Activated naive CD4-positive, alpha-beta T cell treated with anti-CD3 and anti-CD28 coated beads for 36 hours (primary cell): ENCODE results near the gene SH2D3A. TPM values are rescaled to one million over a fixed set of nuclear protein-coding genes. Genes with fewer than 3 reads are reported as not detected.

ENCODE experiments used
- CTCF ChIA-PET: fragments of 350-600 bp; sonication (Branson Sonifier 250); formaldehyde crosslinking; loops from one replicate; lab custom pipeline; 2021; ENCODE audit warnings: antibody characterized with exemption; lab: Charles Lee
- DNase-seq: peaks from one replicate; pipeline ENCODE4 v3.0.0-alpha.2; 2020
- H3K27ac Mint-ChIP-seq: one replicate; pipeline ENCODE4 v1.8.0; 2021; ENCODE audit warnings: mild to moderate bottlenecking, mixed read lengths
- H3K27me3 Mint-ChIP-seq: one replicate; pipeline ENCODE4 v1.8.0; 2021; ENCODE audit warnings: low read depth, mixed read lengths
- H3K36me3 Mint-ChIP-seq: one replicate; pipeline ENCODE4 v1.8.0; 2021; ENCODE audit warnings: low read depth, mixed read lengths
- H3K4me1 Mint-ChIP-seq: one replicate; pipeline ENCODE4 v1.8.0; 2021; ENCODE audit warnings: low read depth, mixed read lengths
- H3K4me3 Mint-ChIP-seq: one replicate; pipeline ENCODE4 v1.8.0; 2021; ENCODE audit warnings: mild to moderate bottlenecking, moderate library complexity, mixed read lengths
- H3K9me3 Mint-ChIP-seq: one replicate; pipeline ENCODE4 v1.8.0; 2021; ENCODE audit warnings: mixed read lengths
- intact Hi-C: fragments of 100-400 bp; cut with micrococcal nuclease; formaldehyde crosslinking; loops from one replicate; pipeline ENCODE4 v1.15.1; 2023
- total RNA-seq, 2 experiments: library from RNA; stranded (reverse); gene quantifications; one replicate each; pipeline ENCODE4 v1.2.3, GENCODE V29; 2021

Gene SH2D3A
- total RNA-seq, 2 experiments from 2014 or later: 23.2 to 24.9 TPM

DNA sequence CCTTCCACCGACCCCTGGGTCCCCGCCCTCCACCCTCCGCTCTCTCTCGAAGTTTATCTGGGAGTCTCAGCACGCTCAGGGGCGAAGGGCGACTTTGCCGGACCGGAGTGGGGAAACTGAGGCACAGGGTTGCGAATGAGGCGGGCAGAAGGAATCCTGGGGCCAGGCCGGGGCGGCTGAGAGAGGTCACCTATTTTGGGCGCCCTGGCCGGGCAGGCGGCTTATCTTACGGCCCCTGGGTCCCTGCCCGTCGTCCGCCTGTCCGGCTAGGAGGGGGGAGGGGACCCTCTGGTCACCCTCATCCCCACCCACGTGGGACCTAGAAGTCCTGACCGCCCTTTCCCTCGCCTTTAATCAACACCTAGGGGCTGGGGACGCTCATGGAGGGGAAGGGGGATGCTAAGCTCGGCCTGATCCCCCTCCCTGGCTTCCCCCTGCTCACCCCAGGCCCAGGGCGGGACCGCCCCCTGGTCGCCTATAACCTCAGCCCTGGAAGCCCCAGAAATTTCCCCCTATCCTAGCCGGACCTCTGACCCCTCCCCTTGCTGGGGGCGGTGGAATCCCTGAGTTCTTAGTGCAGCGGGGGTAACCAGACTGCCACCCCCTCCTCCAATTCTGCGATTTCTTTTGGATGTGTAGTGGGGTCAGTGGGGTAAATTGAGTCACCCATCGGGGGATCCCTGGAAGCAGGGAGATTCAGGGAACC is 27.2 kb downstream of the SH2D3A start:
- H3K27me3 Mint-ChIP-seq: no peaks in the 10 kb centered on the region
- peaks cover 23% of the 10 kb centered on the region for H3K36me3 Mint-ChIP-seq
- peaks cover 40% of the 10 kb centered on the region for H3K4me1 Mint-ChIP-seq
- H3K9me3 Mint-ChIP-seq: no peaks in the 10 kb centered on the region
- H3K27ac Mint-ChIP-seq: peak overlapping the region; percentile 74
- DNase-seq: peak; percentile 61
- CTCF ChIA-PET: no interaction called here
- intact Hi-C loops: loop anchor here (1.0 to 5.0 kb wide), 5 partner anchors 13 to 629 kb away; partner anchors contain the start of genes RFX2, TNFSF9 and VAV1
- peak overlapping the region; percentile 98 for H3K4me3 Mint-ChIP-seq

DNA sequence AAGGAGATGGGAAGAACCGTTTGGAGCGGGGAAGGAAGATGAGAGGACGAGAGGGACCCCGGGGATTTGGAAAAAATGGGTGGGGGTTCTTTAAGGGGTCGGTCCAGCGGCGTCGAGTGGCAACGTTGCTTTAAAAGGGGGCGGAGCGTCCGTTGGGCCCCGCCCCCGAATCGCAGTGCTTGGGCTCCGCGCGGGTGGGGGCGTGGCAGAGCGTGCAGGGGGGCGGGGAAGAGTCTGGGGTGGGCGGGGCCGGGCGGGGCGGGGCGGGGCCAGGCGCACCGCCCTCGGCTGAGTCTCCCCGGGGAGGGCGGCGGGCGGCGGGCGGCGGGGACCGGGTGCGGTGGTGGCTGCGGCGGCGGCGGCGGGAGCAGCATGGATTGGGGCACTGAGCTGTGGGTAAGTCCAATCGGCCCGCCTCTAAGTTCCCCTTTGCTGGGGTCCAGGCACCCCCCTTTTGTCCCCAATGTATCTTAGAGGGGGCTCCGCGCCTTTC is 27.8 kb downstream of the SH2D3A start, which contains the start of gene TRIP10:
TRIP10 (plus strand) TSS at position 291 of the 493 bp plus-strand sequence; CDS start at position 373, 82 bp downstream.
- CTCF ChIA-PET: interaction anchor here (2.3 kb wide), 1 partner anchor 124 kb away, joined by 46 read pairs; no protein-coding TSS in a partner anchor
- Mint-ChIP-seq H3K9me3 (no peaks in the 10 kb centered on the region), H3K4me3 (peak within 1 kb of the TSS; percentile 98), H3K36me3 (peaks cover 23% of the 10 kb centered on the region), H3K27ac (peak within 1 kb of the TSS; percentile 98), H3K27me3 (no peaks in the 10 kb centered on the region), H3K4me1 (peaks cover 40% of the 10 kb centered on the region)
- peak; percentile 82 for DNase-seq
- intact Hi-C loops: loop anchor here (1.0 to 5.0 kb wide), 5 partner anchors 14 to 629 kb away; partner anchors contain the start of genes RFX2, TNFSF9 and VAV1

DNA sequence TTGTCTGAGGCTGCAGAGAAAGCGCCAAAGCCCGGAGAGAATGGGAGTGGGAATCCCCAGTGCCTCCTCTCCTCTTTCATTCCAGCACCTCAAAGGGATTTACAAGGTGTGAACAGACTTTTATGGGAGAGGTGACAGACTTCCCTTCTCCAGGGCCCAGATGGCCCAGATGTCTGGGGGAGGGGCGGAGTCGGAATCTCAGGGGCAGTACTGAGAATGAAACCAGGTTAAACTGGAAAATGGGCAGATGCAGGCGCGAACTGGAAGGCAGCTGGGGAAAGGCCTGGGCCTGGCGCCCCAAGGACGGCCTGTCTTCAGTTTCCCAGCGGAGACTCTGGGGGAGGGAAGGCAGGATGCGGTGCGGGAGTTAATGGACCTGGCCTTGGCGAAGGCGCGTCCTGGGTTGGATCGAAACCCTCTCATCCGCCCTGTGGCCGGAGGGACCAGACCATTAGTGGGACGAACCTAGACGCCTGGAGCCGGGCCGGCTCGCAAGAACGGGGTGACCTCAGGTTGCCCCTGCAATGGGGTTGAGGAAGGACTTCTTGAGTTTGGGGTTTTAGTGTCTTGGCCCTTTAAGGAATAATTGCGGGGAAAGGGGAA is 28.3 kb downstream of the SH2D3A start:
- Mint-ChIP-seq H3K27ac (peak overlapping the region; percentile 98), H3K9me3 (no peaks in the 10 kb centered on the region), H3K4me3 (peak overlapping the region; percentile 98), H3K4me1 (peaks cover 40% of the 10 kb centered on the region), H3K27me3 (no peaks in the 10 kb centered on the region), H3K36me3 (peaks cover 18% of the 10 kb centered on the region)
- intact Hi-C loops: loop anchor here (1.0 to 5.0 kb wide), 8 partner anchors 14 to 628 kb away; partner anchors contain the start of genes RFX2, TNFSF9 and VAV1
- CTCF ChIA-PET: interaction anchor here (1.0 to 2.3 kb wide), 5 partner anchors 30 to 125 kb away, joined by 3 to 46 read pairs (median 4); partner anchors contain the start of genes SH2D3A, TNFSF14 and VAV1
- peak; percentile 54 for DNase-seq

DNA sequence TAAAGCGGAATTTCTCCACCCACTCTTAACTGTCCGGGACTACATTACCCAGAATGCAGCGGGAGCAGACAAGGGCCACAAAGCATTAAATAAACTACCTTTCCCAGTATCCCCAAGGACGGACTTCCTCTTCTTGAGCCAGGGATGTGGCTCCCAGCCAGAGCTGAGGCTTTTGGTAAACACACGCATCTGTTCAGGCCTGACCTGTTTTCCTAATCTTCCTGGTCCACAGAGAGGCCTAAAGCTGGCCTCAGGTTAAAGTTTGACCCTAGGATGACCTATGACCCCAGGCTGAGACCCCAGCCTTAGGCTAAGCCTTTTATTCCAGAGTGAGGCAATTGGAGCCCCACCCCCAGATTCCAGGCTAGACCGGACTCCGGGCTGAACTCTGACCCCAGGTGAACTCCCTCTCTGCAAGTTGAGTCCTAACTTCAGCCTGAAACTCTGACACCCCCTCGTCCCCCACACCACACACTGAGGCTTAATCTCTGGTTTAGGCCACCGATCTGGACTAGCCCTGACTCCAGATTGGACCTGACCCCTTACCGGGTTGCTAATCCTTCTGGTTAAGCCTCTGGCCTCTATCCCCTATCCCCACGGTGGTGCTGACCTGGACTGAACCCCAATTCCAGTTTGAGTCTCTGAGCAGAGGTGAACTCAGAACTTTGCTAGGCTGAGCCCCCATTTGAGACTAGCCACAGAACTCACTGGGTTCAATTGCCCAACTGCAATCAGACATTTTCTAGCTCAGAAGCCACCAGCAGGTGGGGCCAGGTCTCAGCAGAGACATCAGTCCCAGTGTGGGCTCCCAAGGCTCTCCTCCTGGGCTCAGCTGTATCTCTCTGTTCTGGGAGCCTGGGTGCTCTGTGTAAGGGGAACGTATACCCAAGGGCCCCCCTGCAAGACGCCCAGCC is 29.1 kb downstream of the SH2D3A start:
- Mint-ChIP-seq H3K27ac (peak overlapping the region; percentile 98), H3K36me3 (peaks cover 15% of the 10 kb centered on the region), H3K4me1 (peaks cover 40% of the 10 kb centered on the region), H3K27me3 (no peaks in the 10 kb centered on the region), H3K9me3 (no peaks in the 10 kb centered on the region), H3K4me3 (peak overlapping the region; percentile 98)
- peak; percentile 93 for DNase-seq
- intact Hi-C loops: loop anchor here (1.0 to 5.0 kb wide), 11 partner anchors 29 to 627 kb away; partner anchors contain the start of genes GTF2F1, RFX2, SH2D3A and TNFSF14
- CTCF ChIA-PET: interaction anchor here (0.6 to 2.3 kb wide), 8 partner anchors 31 to 605 kb away, joined by 3 to 46 read pairs (median 4); partner anchors contain the start of genes SH2D3A, TNFSF14 and VAV1

DNA sequence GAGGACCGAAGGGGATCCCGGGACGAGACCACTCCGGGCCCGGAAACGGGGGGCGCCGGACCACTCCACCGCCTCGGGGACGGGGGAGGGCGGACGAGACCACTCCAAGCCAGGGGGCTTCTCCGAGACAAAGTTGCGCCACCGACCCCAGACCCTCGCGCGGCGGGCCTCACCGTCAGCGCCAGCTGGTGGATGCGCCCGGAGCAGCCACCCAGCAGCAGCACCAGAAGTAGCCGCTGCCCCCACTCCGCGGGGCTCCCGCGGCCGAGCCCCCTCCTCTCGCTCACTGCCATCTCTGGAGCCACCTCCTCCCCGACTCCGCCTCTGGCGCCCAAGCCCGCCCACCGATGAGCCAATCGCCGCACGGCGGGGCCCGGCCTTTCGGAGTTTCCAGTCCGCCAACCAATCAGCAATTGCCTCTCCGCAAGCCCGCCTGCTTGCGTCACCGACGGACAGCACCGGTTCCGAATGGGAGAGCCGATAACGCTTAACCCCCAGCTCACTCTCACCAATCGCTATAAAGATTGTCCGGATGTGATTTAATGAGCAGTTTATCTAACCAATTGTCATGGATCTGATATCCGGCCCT is 29.9 kb downstream of the SH2D3A start, which contains the start of gene GPR108:
GPR108 (minus strand) TSS at position 297 of the 589 bp plus-strand sequence; CDS start at position 293, 4 bp downstream.
- CTCF ChIA-PET: interaction anchor here (1.0 to 2.3 kb wide), 7 partner anchors 31 to 220 kb away, joined by 3 to 46 read pairs (median 9); partner anchors contain the start of genes SH2D3A and TNFSF14
- H3K36me3 Mint-ChIP-seq: peaks cover 15% of the 10 kb centered on the region
- peak within 1 kb of the TSS; percentile 98 for H3K27ac Mint-ChIP-seq
- no peaks in the 10 kb centered on the region for H3K9me3 Mint-ChIP-seq
- peaks cover 40% of the 10 kb centered on the region for H3K4me1 Mint-ChIP-seq
- H3K4me3 Mint-ChIP-seq: peak within 1 kb of the TSS; percentile 98
- intact Hi-C loops: loop anchor here (1.0 to 5.0 kb wide), 7 partner anchors 30 to 344 kb away; partner anchors contain the start of genes GTF2F1, SH2D3A, TNFSF14 and TNFSF9
- H3K27me3 Mint-ChIP-seq: no peaks in the 10 kb centered on the region
- peak; percentile 100 for DNase-seq

DNA sequence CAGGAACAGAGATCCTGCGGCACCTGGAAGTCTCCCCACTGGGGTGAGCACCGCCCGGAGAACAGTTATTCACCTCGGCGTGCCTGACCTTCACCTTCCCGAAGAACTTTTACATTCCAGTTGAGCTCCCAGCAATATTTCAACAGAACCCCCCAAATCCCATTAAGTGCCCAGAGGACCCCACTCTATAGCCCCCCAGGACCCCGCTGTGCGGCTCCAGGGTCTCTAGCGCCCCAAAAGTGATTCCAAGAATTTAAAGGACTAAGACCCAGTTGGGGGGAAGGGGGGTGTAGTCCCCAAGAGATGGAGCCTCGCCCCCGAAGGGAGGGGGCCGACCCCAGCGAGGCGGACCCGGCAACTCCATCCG is 30.3 kb downstream of the SH2D3A start:
- CTCF ChIA-PET: interaction anchor here (0.7 to 2.3 kb wide), 10 partner anchors 38 to 220 kb away, joined by 4 to 46 read pairs (median 6); partner anchors contain the start of gene TNFSF14
- Mint-ChIP-seq H3K27ac (peak overlapping the region; percentile 98), H3K27me3 (no peaks in the 10 kb centered on the region), H3K36me3 (peaks cover 16% of the 10 kb centered on the region), H3K4me3 (peak overlapping the region; percentile 98), H3K4me1 (peaks cover 40% of the 10 kb centered on the region), H3K9me3 (no peaks in the 10 kb centered on the region)
- intact Hi-C loops: loop anchor here (1.0 to 5.0 kb wide), 9 partner anchors 30 to 344 kb away; partner anchors contain the start of genes GTF2F1, SH2D3A, TNFSF14 and TNFSF9
- no peak for DNase-seq

DNA sequence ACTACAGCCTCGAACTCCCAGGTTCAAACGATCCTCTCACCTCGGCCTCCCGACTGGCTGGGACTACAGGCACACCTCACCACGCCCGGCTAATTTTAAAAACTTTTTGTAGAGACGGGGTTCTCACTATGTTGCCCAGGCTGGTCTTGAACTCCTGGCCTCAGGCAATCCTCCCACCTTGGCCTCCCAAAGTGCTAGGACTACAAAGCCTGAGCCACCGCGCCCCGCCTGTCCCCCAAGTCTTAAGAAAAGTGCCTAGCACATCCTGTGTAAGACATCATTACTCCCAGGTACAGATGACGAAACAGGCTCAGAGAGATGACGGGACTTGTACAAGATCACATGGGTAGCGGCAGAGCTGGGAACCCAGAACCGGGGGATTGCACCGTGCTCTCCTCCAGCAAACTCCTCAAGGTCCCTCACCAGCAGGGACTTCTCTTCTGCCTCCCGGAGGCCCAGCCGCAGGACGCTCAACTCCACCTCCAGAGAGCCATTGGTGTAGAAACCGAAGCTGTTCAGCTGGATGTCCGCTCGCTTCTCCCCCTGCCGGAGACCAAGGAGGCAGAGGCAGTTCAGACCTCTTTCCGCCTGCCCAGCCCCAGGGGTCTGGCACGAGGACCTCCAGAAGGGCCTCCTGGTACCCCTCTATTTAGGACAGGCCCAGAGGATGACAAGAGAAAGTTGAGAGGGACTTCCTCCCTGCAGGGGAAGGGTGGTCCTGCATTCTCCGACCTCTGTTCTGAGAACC is 30.9 kb downstream of the SH2D3A start:
- intact Hi-C loops: loop anchor here (1.0 to 5.0 kb wide), 4 partner anchors 62 to 204 kb away; partner anchors contain the start of gene TNFSF9
- Mint-ChIP-seq H3K36me3 (peaks cover 18% of the 10 kb centered on the region), H3K27me3 (no peaks in the 10 kb centered on the region), H3K27ac (peak overlapping the region; percentile 98), H3K4me3 (peak overlapping the region; percentile 98), H3K9me3 (no peaks in the 10 kb centered on the region), H3K4me1 (peaks cover 36% of the 10 kb centered on the region)
- CTCF ChIA-PET: interaction anchor here (0.6 to 2.3 kb wide), 12 partner anchors 32 to 219 kb away, joined by 3 to 16 read pairs (median 5); partner anchors contain the start of genes TNFSF14 and TNFSF9
- DNase-seq: peak; percentile 87

DNA sequence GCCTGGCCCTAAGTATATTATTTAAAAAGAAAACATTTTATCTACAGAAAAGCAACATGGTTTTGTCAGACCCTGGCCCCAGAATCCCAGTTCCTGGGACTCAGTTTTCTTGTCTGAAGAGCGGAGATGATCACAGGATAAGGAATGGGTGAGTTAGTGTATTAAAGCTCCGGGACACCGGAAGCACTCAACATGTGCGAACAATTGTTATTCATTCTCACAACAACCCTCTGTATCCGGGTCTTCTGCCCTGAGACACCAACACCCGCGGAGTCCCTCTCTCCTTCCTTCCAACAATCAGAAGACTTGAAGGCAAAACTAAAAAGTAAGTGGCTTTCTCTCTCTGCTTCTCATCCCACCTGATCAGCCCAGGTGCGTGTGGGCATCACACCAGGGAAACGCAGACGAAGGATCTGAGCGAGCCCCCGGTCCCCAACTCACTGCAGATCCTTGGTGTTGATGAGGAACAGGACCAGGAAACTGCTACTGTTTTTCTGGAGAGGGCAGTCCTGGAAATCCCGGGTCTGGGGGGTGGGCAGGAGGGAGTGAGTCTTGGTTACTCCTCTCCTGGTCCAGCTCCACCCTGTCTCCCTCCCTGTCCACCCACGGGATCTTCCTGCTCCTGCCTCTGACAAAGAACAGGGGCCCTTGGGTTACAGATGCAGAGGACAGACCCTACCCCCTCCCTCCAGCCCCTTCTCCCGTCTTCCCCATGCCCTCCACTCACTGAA is 31.9 kb downstream of the SH2D3A start:
- no peak for DNase-seq
- Mint-ChIP-seq H3K4me1 (peaks cover 31% of the 10 kb centered on the region), H3K36me3 (peaks cover 15% of the 10 kb centered on the region), H3K27me3 (no peaks in the 10 kb centered on the region), H3K27ac (peak overlapping the region; percentile 98), H3K4me3 (peak overlapping the region; percentile 98), H3K9me3 (no peaks in the 10 kb centered on the region)
- CTCF ChIA-PET: interaction anchor here (0.5 to 2.3 kb wide), 9 partner anchors 33 to 257 kb away, joined by 3 to 16 read pairs (median 6); partner anchors contain the start of gene TNFSF14
- intact Hi-C loops: loop anchor here (5.0 kb wide), 1 partner anchor 203 kb away; the partner anchor contains the start of gene TNFSF9

DNA sequence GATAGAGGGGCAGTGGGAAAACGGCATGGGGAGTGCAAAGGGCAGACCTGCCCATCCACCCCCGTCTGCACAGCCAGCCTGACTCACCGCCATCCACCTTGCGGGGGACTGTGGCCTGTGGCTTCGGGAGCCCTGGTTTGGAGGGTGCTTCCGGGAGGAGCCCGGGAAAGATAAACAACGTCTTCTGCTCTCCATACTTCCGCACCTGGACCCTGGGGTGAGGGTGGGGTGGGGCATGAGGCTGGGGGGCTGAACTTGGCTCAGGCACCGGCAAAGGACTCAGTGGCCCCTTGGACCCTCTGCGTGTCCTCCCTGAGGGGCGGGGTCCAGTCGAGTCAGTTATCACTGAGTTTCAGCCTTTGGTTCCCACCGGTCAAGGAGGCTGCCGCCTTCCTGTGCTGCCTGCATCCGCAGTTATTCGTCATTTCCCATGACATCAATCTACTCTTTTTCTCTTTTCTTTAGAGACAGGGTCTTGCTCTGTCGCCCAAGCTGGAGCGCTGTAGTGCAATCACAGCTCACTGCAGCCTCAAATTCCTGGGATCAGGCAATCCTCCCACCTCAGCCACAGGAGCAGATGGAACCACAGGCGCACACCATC is 33.0 kb downstream of the SH2D3A start:
- Mint-ChIP-seq H3K27ac (no peak overlapping the region), H3K9me3 (no peaks in the 10 kb centered on the region), H3K4me1 (peaks cover 29% of the 10 kb centered on the region), H3K27me3 (no peaks in the 10 kb centered on the region), H3K36me3 (peaks cover 15% of the 10 kb centered on the region), H3K4me3 (no peak overlapping the region)
- intact Hi-C loops: no loop called here
- no peak for DNase-seq
- CTCF ChIA-PET: no interaction called here
